H1 (cell line): ENCODE results near the gene GPSM1. TPM values are rescaled to one million over a fixed set of nuclear protein-coding genes. Genes with fewer than 3 reads are reported as not detected.
"Not testable (repeated sequence)": the region's sequence is repeated elsewhere in the genome, so short reads cannot be mapped to it uniquely, and the experiment has no call there.

Experiments
- CTCF ChIA-PET: fragments of 300-600 bp; sonication (Branson Sonifier 250); formaldehyde crosslinking; loops from one replicate; lab custom pipeline; 2021; ENCODE audit not compliant: partially characterized antibody; lab: Charles Lee
- POLR2A ChIA-PET: fragments of 300-600 bp; sonication (Branson Sonifier 250); formaldehyde crosslinking; loops from one replicate; lab custom pipeline; 2021; ENCODE audit warnings: inconsistent platforms; ENCODE audit not compliant: partially characterized antibody; lab: Charles Lee
- DNase-seq, 2 experiments: peaks; one replicate each; pipeline versions ENCODE4 v3.0.0 to v3.0.0-alpha.2; 2010 to 2022; ENCODE audit warnings: low spot score in 2 of 2, low read depth in 1 of 2, mixed read lengths in 1 of 2
- FAIRE-seq: peaks from 2 replicates; lab custom pipeline; 2011; peaks lifted over from hg19 to GRCh38; lab: Jason Lieb, UNC
- H2AFZ ChIP-seq: 2 replicates; pipeline ENCODE4 v1.8.1; 2012; ENCODE audit warnings: low read length, inconsistent platforms
- H2AK5ac ChIP-seq: 2 replicates; pipeline ENCODE4 v1.6.1; 2013; ENCODE audit warnings: low read depth, low read length
- H2BK120ac ChIP-seq: replicated peaks from 2 replicates; pipeline ENCODE3; 2013; ENCODE audit warnings: low read depth, low read length, inconsistent platforms
- H2BK12ac ChIP-seq: 2 replicates; pipeline ENCODE4 v1.6.1; 2013; ENCODE audit warnings: low read depth, low read length
- H2BK15ac ChIP-seq: 2 replicates; pipeline ENCODE4 v1.6.1; 2013; ENCODE audit warnings: low read length
- H2BK20ac ChIP-seq: 2 replicates; pipeline ENCODE4 v1.6.1; 2013; ENCODE audit warnings: low read length
- H2BK5ac ChIP-seq: 2 replicates; pipeline ENCODE4 v1.6.1; 2013; ENCODE audit warnings: low read depth, low read length
- H3K14ac ChIP-seq: 2 replicates; pipeline ENCODE4 v1.6.1; 2013; ENCODE audit warnings: inconsistent platforms; ENCODE audit not compliant: insufficient read length
- H3K18ac ChIP-seq: 2 replicates; pipeline ENCODE4 v1.6.1; 2013; ENCODE audit warnings: low read length; ENCODE audit errors: extremely low read depth
- H3K23ac ChIP-seq: 2 replicates; pipeline ENCODE4 v1.6.1; 2013; ENCODE audit warnings: inconsistent platforms; ENCODE audit not compliant: insufficient read length
- H3K23me2 ChIP-seq: 2 replicates; pipeline ENCODE4 v1.6.1; 2013; ENCODE audit warnings: low read depth, low read length
- H3K27ac ChIP-seq: 2 replicates; pipeline ENCODE4 v1.6.1; 2011; ENCODE audit warnings: low read depth, low read length, inconsistent platforms
- H3K27me3 ChIP-seq, 4 experiments: replicated peaks in 1 of 4; 1 replicate in 1 of 4; 2 replicates in 3 of 4; pipeline versions ENCODE4 v1.6.1 to v1.8.1; 2011 to 2013; ENCODE audit warnings: low read length in 3 of 4, mild to moderate bottlenecking in 3 of 4, inconsistent platforms in 2 of 4, mixed read lengths in 2 of 4, moderate library complexity in 1 of 4; ENCODE audit not compliant: control insufficient read depth in 3 of 4, insufficient read depth in 3 of 4; ENCODE audit errors: extremely low read depth in 1 of 4
- H3K36me3 ChIP-seq, 4 experiments: 2 replicates each; pipeline versions ENCODE4 v1.6.1 to v1.8.1; 2011 to 2013; ENCODE audit warnings: mild to moderate bottlenecking in 4 of 4, low read length in 3 of 4, moderate library complexity in 2 of 4, control low read depth in 1 of 4, inconsistent platforms in 1 of 4; ENCODE audit not compliant: insufficient read depth in 4 of 4, control insufficient read depth in 2 of 4
- H3K4ac ChIP-seq: replicated peaks from 2 replicates; pipeline ENCODE3; 2013; ENCODE audit warnings: low read length, low read depth, mixed read lengths, inconsistent platforms; ENCODE audit not compliant: insufficient read length
- H3K4me1 ChIP-seq, 4 experiments: replicated peaks in 1 of 4; 1 replicate in 1 of 4; 2 replicates in 3 of 4; pipeline versions ENCODE4 v1.6.1 to v1.8.1; 2011 to 2013; ENCODE audit warnings: low read length in 3 of 4, inconsistent platforms in 2 of 4, mixed read lengths in 1 of 4; ENCODE audit not compliant: insufficient read depth in 4 of 4, control insufficient read depth in 3 of 4
- H3K4me2 ChIP-seq, 2 experiments: 2 replicates each; pipeline versions ENCODE4 v1.6.1 to v1.8.1; 2011 to 2013; ENCODE audit warnings: low read depth in 2 of 2, low read length in 2 of 2, control low read depth in 1 of 2, inconsistent platforms in 1 of 2, mild to moderate bottlenecking in 1 of 2; ENCODE audit not compliant: insufficient read depth in 1 of 2
- H3K4me3 ChIP-seq, 4 experiments: fragments of 200-600, 300-600 bp in 1 of 4; sonication (generic), shearing (Covaris generic), sonication (Bioruptor Twin) in 1 of 4; 2 replicates each; pipeline versions ENCODE4 v1.5.1 to v1.8.1; 2011 to 2016; ENCODE audit warnings: low read length in 4 of 4, low read depth in 3 of 4, control low read depth in 2 of 4, inconsistent platforms in 2 of 4, mild to moderate bottlenecking in 2 of 4, mixed read lengths in 1 of 4, moderate library complexity in 1 of 4; ENCODE audit not compliant: insufficient read depth in 2 of 4; ENCODE audit errors: extremely low read depth in 1 of 4
- H3K56ac ChIP-seq: replicated peaks from 2 replicates; pipeline ENCODE3; 2013; ENCODE audit warnings: low read depth, mild to moderate bottlenecking, mixed read lengths, low read length, inconsistent platforms; ENCODE audit not compliant: insufficient read length
- H3K79me1 ChIP-seq: 2 replicates; pipeline ENCODE4 v1.6.1; 2013; ENCODE audit warnings: low read depth, low read length, control low read depth
- H3K79me2 ChIP-seq, 2 experiments: 2 replicates each; pipeline versions ENCODE4 v1.6.1 to v1.8.1; 2012 to 2013; ENCODE audit warnings: low read length in 2 of 2, mild to moderate bottlenecking in 2 of 2, inconsistent platforms in 1 of 2; ENCODE audit not compliant: insufficient read depth in 2 of 2, control insufficient read depth in 1 of 2
- H3K9ac ChIP-seq, 4 experiments: replicated peaks in 1 of 4; 1 replicate in 1 of 4; 2 replicates in 3 of 4; pipeline versions ENCODE4 v1.6.1 to v1.8.1; 2011 to 2013; ENCODE audit warnings: low read depth in 3 of 4, low read length in 3 of 4, control low read depth in 2 of 4, mild to moderate bottlenecking in 2 of 4, moderate library complexity in 2 of 4, inconsistent platforms in 1 of 4; ENCODE audit errors: extremely low read depth in 1 of 4
- H3K9me3 ChIP-seq, 2 experiments: 2 replicates each; pipeline versions ENCODE4 v1.6.1 to v1.8.1; 2012 to 2013; ENCODE audit warnings: mild to moderate bottlenecking in 2 of 2, moderate library complexity in 2 of 2, control low read depth in 1 of 2, inconsistent platforms in 1 of 2, low read depth in 1 of 2, low read length in 1 of 2, mixed read lengths in 1 of 2; ENCODE audit not compliant: insufficient read depth in 2 of 2
- H4K20me1 ChIP-seq, 2 experiments: replicated peaks in 1 of 2; 2 replicates each; pipeline versions ENCODE3 to v1.8.1; 2011 to 2013; ENCODE audit warnings: inconsistent platforms in 2 of 2, low read length in 2 of 2, mild to moderate bottlenecking in 1 of 2; ENCODE audit not compliant: insufficient read depth in 2 of 2, control insufficient read depth in 1 of 2
- H4K5ac ChIP-seq: 2 replicates; pipeline ENCODE4 v1.6.1; 2013; ENCODE audit warnings: low read length, low read depth, mixed read lengths, inconsistent platforms; ENCODE audit not compliant: insufficient read length
- H4K8ac ChIP-seq: 2 replicates; pipeline ENCODE4 v1.8.0; 2013; ENCODE audit warnings: mild to moderate bottlenecking, moderate library complexity, low read length, inconsistent platforms; ENCODE audit not compliant: insufficient read depth; ENCODE audit errors: extremely low read depth
- H4K91ac ChIP-seq: replicated peaks from 2 replicates; pipeline ENCODE3; 2013; ENCODE audit warnings: low read length, mixed read lengths, inconsistent platforms; ENCODE audit not compliant: insufficient read length
- WGBS, 2 experiments: shearing (Covaris generic) in 1 of 2; methylation state at CpG; one replicate each; pipeline versions ENCODE4 v1.1.6 to v1.1.7; 2013 to 2015; ENCODE audit warnings: low lambda C conversion rate in 2 of 2, mixed read lengths in 2 of 2, inconsistent platforms in 1 of 2, low coverage in 1 of 2, missing lambda C conversion rate in 1 of 2; ENCODE audit not compliant: insufficient replicate concordance in 2 of 2, insufficient coverage in 1 of 2, insufficient read length in 1 of 2; ENCODE audit errors: extremely low coverage in 1 of 2, missing lambda C conversion rate in 1 of 2; 5-methylcytosine and 5-hydroxymethylcytosine counted together
- polyA plus RNA-seq, 7 experiments: library from polyadenylated mRNA; depleted of rRNA in 3 of 7; stranded (reverse) in 5 of 7; unstranded in 2 of 7; fragments of >200 nt in 5 of 7; fragments of 200-250 nt in 2 of 7; gene quantifications; 1 replicate in 5 of 7; 2 replicates in 1 of 7; 4 replicates in 1 of 7; pipeline versions ENCODE4 v1.2.1 to v1.2.3, GENCODE V29; 2011 to 2013; ENCODE audit warnings: missing spikeins in 2 of 7, mixed read lengths in 2 of 7
- total RNA-seq: library from RNA; stranded (reverse); fragmentation: NEBNext Ultra II Directional; extraction: Animal tissue kit (Norgen Biotek cat#: 25700); gene quantifications from 2 replicates; pipeline ENCODE4 v1.2.1, GENCODE V29; 2021

Gene GPSM1
- total and polyA plus RNA-seq, 2 of the 8 experiments (the other 6 are each of a cell fraction or from before 2014, with no cell fraction given), result 12.8 to 18.0 TPM

GRCh38 chr9:136319244-136319643, 8.1 kb upstream of the GPSM1 start:
- H3K23me2 ChIP-seq, H4K91ac ChIP-seq, H2AK5ac ChIP-seq, H3K4me2 ChIP-seq, H3K23ac ChIP-seq, H3K9ac ChIP-seq, H3K79me1 ChIP-seq, DNase-seq, H2BK120ac ChIP-seq, H4K5ac ChIP-seq, POLR2A ChIA-PET, H3K79me2 ChIP-seq, H3K27me3 ChIP-seq, H3K36me3 ChIP-seq, H2BK12ac ChIP-seq, H3K4me3 ChIP-seq, H2BK20ac ChIP-seq, FAIRE-seq, H2AFZ ChIP-seq, H4K20me1 ChIP-seq, H2BK5ac ChIP-seq, H3K56ac ChIP-seq, H3K18ac ChIP-seq, H3K14ac ChIP-seq, H3K4me1 ChIP-seq, H2BK15ac ChIP-seq, H3K27ac ChIP-seq, H3K4ac ChIP-seq: not testable (repeated sequence)
- H4K8ac ChIP-seq, result peak overlapping the region; percentile 18; the same call in 1 of the 2 replicates
- H3K9me3 ChIP-seq, result peaks cover 13 to 19% of the 10 kb centered on the region in 2 experiments
- 89% methylated on average over 12 of the region's 14 CpGs; no CpG with 5 or more reads in 1 of the 2 experiments for WGBS, 2 experiments
- CTCF ChIA-PET, result interaction anchor here (1.5 kb wide), 2 partner anchors 14 to 23 kb away, joined by 3 to 4 read pairs; no protein-coding TSS in a partner anchor

GRCh38 chr9:136319955-136320354, 7.4 kb upstream of the GPSM1 start:
- POLR2A ChIA-PET, H2BK5ac ChIP-seq, H3K23ac ChIP-seq, H2AK5ac ChIP-seq, H2BK20ac ChIP-seq, H3K4me3 ChIP-seq, H3K14ac ChIP-seq, H4K5ac ChIP-seq, H3K36me3 ChIP-seq, H3K23me2 ChIP-seq, H3K79me2 ChIP-seq, H4K91ac ChIP-seq, H3K27me3 ChIP-seq, H3K79me1 ChIP-seq, H3K27ac ChIP-seq, H3K4ac ChIP-seq, H3K56ac ChIP-seq, H4K20me1 ChIP-seq, H2AFZ ChIP-seq, H2BK120ac ChIP-seq, DNase-seq, H3K4me2 ChIP-seq, H3K18ac ChIP-seq, H3K9ac ChIP-seq, H4K8ac ChIP-seq, H2BK15ac ChIP-seq, FAIRE-seq, H2BK12ac ChIP-seq, H3K4me1 ChIP-seq: not testable (repeated sequence)
- 90% methylated on average over 3 of the region's 3 CpGs; no CpG with 5 or more reads in 1 of the 2 experiments for WGBS, 2 experiments
- H3K9me3 ChIP-seq, result peaks cover 8 to 17% of the 10 kb centered on the region in 2 experiments
- CTCF ChIA-PET, result interaction anchor here (1.0 to 1.5 kb wide), 3 partner anchors 15 to 36 kb away, joined by 3 to 4 read pairs (median 3); no protein-coding TSS in a partner anchor
